Eye (tissue), 1 donor: ENCODE results near the gene PDZD4.

Source experiments
- DNase-seq: peaks from one replicate; pipeline ENCODE4 v3.0.0-alpha.2; 2015

The PDZD4 gene

DNA sequence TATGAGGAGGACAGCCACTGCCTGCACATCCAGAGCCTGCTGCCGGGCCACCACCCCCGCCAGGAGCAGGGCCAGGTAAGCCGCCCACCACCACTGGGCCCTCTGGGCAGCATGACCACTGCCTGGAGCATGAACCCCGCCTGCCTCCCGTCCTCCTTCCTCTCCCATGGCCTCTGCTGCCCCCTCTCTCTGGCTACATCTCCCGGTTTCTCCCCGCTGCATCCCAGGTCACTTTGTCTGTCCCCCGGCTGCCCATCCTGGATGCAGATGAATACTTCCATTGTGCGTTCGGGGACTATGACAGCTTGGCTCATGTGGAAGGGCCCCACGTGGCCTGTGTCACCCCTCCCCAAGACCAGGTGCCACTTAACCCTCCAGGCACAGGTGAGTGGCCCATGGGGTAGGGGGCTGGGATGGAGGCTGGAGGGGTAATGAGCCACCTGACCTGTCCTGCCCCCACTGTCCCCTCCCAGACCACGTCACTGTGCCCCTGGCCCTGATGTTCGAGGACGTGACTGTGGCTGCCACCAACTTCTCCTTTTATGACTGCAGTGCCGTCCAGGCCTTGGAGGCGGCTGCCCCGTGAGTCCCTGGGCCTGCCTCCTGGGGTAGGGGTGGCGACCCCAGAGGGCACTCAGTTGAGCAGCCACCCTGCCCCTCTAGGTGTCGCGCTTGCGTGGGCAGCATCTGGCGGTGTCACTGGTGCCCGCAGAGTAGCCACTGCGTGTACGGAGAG lies 60.3 kb downstream of the PDZD4 start:
- no peak for DNase-seq

DNA sequence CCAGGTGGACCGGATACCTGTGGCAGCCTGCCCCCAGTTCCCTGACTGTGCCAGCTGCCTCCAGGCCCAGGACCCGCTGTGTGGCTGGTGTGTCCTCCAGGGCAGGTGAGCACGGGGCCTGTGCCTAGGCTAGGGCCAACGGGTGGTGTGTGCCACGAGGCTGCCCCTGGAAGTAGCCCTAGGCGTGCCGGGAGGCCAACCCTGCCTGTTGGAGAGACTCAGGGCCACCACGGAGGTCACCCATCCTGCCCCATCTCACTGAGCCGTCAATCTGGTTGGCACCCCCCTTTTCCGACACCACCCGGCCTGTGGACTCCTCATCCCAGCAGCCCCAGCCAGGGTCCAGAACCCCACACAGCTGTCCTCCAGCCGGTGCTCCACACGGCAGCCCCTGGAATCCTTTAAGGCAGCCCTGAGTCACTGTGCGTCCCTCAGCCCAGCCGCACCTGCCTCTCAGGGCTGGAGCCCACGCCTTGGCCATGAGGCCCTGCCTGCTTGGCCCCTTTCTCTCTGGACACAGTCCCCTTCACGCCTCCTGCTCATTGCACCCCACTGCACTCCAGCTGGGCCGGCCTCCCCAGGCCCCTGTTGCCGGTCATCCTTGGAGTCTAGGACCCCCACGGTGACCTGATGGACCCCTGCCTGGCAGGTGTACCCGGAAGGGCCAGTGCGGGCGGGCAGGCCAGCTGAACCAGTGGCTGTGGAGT lies 61.0 kb downstream of the PDZD4 start:
- DNase-seq: no peak

DNA sequence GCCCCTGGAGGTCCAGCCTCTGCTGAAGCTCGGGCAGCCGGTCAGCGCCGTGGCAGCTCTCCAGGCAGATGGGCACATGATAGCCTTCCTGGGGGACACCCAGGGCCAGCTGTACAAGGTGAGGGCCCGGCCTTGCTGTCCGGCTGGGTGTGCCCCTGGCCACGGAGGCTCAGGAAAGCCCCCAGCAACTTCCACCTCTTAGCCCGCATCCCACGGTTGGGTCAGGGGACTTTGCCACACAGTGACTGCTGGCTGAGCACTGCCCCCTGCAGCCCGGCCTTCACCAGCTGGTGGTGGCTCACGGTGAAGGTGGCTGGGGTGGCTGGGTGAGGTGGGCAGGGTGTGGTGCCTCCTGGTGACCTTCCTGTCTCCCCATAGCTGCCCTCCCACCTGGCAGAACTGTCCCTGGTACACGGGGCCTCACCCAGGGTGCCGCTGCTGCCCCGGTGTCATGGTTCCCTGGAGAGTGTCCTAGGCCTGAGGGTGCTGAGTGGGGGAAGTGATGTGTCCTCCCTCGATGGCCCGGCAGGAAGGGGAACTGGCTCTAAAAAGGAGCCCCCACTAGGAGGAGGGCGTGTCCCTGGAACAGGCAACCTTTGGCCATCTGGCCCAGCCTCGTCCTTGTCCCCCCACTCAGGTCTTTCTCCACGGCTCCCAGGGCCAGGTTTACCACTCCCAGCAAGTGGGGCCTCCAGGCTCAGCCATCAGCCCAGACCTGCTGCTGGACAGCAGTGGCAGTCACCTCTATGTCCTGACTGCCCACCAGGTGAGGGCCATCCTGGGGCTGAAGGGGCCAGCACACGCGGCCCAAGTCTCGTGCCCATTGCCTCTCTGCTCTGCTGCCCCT lies 61.8 kb downstream of the PDZD4 start:
- DNase-seq: no peak

DNA sequence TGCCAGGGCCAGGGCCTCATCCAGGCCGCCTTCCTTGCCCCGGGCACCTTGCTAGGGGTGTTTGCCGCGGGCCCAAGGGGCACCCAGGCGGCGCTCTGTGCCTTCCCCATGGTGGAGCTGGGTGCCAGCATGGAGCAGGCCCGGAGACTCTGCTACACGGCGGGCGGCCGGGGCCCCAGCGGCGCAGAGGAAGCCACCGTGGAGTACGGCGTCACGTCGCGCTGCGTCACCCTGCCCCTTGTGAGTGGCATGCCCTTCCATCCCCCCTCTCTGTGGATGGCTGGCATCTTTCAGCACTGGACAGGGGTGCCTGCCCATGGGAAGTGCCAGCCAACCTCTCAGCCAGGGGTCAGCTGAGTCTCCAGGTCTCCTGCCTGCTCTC lies 62.7 kb downstream of the PDZD4 start:
- DNase-seq: no peak

DNA sequence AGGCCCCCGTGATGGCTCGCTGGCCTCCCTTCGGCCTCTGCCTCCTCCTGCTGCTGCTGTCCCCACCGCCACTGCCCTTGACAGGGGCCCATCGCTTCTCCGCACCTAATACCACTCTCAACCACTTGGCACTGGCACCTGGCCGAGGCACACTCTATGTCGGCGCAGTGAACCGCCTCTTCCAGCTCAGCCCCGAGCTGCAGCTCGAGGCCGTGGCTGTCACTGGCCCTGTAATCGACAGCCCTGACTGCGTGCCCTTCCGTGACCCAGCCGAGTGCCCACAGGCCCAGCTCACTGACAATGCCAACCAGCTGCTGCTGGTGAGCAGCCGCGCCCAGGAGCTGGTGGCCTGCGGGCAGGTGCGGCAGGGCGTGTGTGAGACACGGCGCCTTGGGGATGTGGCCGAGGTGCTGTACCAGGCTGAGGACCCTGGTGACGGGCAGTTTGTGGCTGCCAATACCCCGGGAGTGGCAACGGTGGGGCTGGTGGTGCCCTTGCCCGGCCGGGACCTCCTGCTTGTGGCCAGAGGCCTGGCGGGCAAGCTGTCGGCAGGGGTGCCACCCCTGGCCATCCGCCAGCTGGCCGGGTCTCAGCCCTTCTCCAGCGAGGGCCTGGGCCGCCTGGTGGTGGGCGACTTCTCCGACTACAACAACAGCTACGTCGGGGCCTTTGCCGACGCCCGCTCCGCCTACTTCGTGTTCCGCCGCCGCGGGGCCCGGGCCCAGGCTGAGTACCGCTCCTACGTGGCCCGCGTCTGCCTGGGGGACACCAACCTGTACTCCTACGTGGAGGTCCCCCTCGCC lies 63.3 kb downstream of the PDZD4 start:
- no peak for DNase-seq

DNA sequence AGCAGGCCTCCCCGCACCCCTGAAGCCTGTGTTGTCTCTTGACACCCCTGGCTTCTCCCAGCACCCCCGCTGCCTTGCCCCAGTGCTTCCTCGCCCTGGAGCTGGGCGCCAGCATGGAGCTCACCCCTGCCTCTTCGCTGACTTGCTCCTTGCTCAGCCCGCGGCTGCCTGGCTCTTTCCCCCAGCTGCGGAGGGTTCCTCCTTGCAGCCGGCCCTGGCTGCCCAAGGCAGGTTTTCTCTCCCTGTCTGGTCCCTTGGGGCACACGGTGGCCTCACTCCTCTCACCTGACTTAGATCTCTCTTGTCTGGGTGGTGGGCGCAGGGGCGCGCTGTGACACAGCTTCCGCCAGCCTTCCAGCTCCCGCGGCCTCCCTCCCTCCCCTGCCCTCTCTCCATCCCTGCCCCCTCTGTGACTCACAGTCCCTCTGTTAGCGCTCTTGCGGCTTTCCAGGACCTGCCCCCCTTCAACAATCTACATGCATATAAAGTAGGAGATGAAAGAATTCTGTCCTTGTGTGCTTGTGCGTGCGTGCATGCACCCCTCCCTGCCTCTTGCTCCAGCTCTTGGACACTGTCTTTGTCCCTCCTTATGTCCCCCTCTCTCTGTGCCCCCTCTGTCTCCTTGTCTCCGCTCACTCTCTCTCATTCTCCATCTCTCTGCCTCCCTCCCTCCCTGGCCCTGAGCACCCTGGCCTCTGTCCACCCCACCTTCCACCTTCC lies 64.1 kb downstream of the PDZD4 start:
- DNase-seq: peak; percentile 70

DNA sequence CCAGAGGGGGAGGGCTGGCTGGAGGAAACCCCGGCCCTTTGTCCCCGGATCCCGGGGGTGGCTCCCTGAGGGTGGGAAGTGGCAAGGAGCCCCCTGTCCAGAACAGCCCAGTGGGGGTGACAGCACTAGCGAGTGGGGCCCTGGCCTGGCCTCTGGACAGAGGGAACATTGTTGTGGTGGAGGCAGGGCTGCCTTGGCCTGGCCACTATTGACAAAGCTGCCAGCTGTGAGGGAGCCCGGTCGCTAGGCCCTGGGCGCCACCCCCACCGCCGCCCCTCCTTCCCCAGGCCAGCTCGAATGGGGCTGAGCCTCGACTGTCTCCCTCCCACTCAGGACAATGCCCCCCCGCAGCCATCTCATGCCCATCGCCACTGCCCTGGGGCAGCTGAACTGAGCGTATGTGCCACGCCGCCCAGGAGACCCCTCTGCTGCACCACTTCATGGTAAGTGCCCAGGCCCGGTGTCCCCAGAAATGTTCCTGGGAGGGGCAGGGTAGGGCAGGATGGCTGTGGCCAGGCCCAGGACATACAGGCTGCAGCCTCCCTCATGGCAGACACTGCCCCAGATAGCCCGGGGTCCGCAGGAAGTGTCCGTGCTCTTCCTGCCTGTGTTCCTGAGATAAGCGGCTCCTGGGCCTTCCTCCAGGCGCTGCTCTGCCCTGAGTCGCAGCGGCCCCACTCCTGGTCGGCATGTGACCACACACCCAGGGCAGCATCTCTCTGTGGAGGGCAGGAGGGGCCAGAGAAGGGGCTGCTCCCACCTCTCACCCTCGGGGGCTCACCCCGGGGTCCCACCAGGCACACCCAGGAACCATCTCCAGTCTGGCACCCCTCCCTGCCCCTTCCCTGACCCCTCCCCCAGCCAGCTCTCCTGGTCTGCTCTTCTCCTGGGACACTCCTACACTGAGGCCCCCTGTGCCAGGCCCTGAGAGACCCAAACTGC lies 64.9 kb downstream of the PDZD4 start:
- peak; percentile 13 for DNase-seq

DNA sequence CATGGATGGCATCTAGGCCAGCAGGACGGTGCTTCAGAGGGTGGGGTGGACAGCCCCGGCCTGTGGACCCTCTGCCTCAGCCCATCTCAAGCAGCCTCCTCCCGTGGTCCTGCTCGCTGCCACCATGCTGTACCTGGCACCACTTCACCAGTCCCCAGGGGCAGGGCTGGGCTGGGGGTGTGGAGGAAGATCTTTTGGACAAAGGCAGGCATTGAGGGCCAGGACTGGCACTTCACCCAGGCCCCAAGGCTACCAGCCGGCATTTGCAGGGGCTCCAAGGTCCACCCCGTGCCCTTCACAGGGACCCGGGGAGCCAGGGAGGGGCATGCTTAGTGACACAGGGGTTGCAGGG lies 65.6 kb downstream of the PDZD4 start:
- no peak for DNase-seq

DNA sequence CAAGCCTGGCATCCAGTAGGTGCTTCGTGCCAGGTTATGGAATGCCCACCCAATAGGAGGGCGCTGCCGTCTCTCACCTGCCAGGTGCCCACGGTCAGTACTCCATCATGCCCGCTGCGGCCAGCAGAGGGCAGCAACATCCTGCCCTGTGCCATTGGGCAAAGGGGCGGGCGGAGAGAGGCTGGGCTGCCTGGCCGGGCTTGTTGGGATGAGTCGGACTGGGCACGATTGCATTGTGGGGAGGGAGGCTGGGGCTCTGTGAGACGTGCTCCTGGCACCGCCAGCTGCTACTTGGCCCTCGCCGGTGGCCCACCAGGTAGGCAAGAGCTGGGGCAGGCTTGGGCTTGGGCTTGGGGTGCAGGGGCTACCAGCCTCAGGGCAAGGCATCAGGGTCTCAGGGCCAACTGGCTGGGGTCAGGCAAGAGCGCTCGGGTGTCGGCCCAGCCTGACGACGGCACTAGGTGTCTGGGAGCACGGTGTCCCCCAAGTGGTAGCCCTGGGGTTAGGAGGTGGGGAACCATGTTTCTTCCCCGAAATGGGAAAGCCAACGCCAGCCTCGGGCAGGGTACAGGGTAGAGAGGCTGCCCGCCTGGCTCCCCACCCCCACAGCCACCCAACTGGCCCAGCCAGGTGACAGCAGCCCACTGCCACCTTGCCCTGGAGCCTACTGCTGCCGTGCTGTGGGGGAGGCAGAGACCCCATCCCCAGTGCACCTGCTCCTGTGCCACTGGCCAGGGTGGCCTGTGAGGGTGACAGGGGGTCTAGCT lies 66.2 kb downstream of the PDZD4 start, which contains the start of gene PLXNB3:
TSS of gene PLXNB3 (plus strand) at position 261 of the 767 bp plus-strand sequence. CDS start 1,287 bp downstream, outside the sequence.
- DNase-seq: peak; percentile 76

DNA sequence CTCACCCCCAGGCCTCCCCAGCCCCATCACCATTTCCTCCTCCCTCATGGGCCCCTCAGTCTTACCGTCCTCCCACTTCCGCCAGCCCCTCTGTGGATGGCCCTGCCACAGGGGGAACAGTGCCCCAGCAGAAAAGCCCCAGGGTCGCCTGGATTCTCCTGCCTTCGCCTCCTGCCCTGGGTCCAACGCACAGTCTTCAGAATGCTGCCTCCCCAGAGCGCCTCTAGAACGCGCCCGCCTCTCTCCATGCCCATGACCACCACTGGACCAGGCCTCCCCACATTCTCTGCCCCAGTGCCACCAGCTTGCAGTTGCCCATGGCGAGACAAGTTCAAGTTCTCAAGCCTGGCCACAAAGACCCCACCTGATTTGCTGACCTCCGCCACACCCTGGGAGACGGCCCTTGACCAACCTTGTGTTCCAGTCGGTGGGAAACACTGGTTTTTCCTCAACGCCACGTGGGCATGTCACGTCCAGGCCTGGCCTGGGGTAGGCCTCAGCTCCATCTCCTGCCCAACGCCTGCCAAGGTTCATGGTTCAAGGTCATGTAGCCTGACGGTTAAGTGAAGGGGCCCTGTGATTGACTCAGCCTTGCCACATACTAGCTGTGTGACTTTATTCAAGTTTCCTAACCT lies 66.9 kb downstream of the PDZD4 start:
- no peak for DNase-seq

DNA sequence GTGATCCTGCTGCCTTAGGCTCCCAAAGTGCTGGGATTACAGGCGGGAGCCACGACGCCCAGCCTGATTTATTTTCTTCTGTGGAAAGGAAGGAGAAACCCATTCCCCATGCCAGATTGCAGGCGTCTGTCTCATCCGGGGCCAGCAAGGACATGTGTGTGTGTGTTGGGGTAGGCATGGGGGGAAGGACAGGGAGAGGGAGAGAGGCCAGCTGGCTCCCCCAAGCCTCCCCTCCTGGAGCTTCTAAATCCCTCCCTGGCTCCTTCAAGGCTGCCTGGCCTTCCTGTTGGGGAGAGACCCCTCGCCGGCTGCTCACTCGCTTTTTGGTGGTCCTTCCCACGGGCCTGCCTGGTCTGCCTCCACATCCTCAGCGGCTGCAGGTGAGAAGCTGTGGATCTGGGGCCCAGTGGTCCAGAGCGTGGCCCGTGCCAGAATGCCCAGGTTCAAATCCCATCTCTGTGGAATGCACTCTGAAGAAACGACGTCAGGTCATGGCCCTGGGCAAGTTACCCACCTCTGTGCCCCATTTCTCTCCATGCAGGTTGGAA lies 67.6 kb downstream of the PDZD4 start:
- no peak for DNase-seq

DNA sequence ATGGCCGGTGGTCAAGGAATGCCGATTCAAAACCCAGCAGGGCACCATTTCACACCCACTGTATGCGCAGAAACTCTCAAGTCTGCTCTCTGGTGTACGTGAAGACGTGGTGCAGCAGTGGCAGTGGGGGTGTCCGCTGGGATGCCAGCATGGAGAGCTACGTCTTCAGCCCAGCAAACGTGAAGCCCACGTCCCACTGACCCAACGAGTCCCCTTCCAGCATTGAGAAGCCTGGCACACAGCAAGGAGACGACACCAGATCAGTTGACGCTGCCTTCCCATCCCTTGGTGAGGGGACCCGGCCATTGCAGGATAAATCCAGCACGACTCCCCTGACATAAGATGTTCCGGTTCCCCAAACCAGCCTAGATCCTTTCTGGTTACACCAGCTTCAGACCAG lies 68.5 kb downstream of the PDZD4 start:
- no peak for DNase-seq

DNA sequence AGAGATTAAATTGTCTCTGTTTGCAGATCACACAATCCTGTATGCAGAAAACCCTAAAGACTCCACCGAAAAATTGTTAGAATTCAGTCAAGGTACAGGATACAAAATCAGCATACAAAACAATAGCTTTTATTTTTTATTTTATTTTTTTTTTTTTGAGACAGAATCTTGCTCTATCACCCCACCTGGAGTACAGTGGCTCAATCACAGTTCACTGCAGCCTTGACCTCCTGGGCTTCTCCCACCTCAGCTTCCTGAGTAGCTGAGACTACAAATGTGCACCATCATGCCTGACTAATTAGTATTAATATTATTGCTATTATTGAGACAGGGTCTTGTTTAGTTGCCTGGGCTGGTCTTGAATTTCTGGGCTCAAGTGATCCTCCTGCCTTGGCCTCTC lies 75.2 kb downstream of the PDZD4 start:
- no peak for DNase-seq
